Kidney epithelial cell (primary cell): ENCODE measurements around the gene EIPR1. TPM values are rescaled to one million over a fixed set of nuclear protein-coding genes. Genes with fewer than 3 reads are reported as not detected.

Source experiments
- DNase-seq: peaks from one replicate; pipeline ENCODE4 v3.0.0-alpha.2; 2010; ENCODE audit warnings: low read depth
- H3K27me3 ChIP-seq: 2 replicates; pipeline ENCODE4 v1.6.0; 2011; ENCODE audit warnings: low read length; ENCODE audit not compliant: control insufficient read depth, insufficient read depth
- H3K36me3 ChIP-seq: 2 replicates; pipeline ENCODE4 v1.5.1; 2011; ENCODE audit warnings: low read length; ENCODE audit not compliant: control insufficient read depth, insufficient read depth
- H3K4me3 ChIP-seq: 2 replicates; pipeline ENCODE4 v1.5.1; 2011; ENCODE audit warnings: low read depth, mild to moderate bottlenecking, control low read depth, low read length
- total RNA-seq: library from RNA; depleted of rRNA; stranded (reverse); fragments of >200 nt; gene quantifications from 2 replicates; pipeline ENCODE4 v1.2.3, GENCODE V29; 2015
- TF ChIP-seq, protein P1 (sequence below): IDR thresholded peaks from 2 replicates; pipeline ENCODE4 v1.5.1; 2011; ENCODE audit warnings: mild to moderate bottlenecking, moderate library complexity, low read length, control low read depth, inconsistent platforms; ENCODE audit not compliant: insufficient read depth, poor library complexity, severe bottlenecking

EIPR1 gene
- total RNA-seq, 1 donor from 2014 or later, result 67.2 TPM

DNA sequence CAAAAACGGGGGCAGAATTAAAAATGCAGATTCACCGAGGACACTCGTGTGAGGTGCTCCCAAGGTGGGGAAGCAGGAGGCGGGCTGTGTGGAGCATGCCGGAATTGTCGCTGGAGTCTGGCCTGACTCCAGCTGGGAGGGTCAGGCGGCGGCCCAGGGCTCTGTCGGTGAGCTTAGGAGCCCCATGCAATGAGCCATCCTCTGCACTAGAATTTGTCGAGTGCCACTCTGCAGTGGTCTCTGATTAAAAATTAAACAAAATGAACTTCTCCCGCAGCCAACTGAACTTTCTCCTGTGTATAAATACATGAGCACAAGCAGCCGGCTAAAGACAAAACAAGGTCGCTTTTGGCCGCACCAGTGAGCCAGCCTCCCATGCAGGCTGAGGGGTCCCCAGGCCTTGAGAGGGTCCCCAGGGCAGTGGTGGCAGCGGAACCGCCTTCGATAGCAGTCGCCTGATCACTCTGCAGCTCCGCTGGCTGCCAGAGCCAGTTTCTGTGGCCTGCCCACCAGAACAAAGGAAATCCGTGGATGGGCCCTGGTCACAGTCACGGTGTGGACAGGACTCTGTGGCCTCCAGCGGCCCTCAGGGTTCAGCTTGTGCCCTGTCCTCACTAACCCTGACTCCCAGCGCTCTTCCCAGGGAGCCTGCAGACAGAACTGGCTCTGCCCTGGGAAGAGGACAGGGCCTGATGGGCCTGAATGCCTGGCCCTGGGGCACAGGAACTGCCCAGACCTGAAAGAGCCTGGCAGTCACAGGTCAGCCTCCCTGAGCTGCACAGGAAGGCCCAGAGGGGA is 201.3 kb downstream of the EIPR1 start:
- DNase-seq, result no peak
- Histone ChIP-seq H3K27me3 (no peaks in the 10 kb centered on the region), H3K36me3 (peaks cover 1% of the 10 kb centered on the region), H3K4me3 (no peak overlapping the region)
- TF ChIP-seq, protein P1, sequence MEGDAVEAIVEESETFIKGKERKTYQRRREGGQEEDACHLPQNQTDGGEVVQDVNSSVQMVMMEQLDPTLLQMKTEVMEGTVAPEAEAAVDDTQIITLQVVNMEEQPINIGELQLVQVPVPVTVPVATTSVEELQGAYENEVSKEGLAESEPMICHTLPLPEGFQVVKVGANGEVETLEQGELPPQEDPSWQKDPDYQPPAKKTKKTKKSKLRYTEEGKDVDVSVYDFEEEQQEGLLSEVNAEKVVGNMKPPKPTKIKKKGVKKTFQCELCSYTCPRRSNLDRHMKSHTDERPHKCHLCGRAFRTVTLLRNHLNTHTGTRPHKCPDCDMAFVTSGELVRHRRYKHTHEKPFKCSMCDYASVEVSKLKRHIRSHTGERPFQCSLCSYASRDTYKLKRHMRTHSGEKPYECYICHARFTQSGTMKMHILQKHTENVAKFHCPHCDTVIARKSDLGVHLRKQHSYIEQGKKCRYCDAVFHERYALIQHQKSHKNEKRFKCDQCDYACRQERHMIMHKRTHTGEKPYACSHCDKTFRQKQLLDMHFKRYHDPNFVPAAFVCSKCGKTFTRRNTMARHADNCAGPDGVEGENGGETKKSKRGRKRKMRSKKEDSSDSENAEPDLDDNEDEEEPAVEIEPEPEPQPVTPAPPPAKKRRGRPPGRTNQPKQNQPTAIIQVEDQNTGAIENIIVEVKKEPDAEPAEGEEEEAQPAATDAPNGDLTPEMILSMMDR, result no peak

DNA sequence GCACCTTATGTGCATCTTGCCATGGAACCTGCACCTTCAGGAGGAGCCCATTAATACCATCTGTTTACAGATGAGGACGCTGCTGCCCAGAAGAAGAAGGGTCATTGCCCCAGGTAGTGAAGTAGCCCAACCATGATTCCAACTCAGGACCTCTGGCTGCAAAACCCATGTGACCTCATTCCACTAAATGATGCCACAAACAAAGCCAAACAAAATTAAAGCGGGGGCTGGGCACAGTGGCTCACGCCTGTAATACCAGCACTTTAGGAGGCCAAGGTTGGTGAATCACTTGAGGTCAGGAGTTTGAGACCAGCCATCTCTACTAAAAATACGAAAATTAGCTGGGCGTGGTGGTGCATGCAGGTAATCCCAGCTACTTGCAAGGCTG is 202.1 kb downstream of the EIPR1 start:
- peaks cover 1% of the 10 kb centered on the region for H3K36me3 ChIP-seq
- no peaks in the 10 kb centered on the region for H3K27me3 ChIP-seq
- no peak overlapping the region for H3K4me3 ChIP-seq
- no peak for DNase-seq
- TF ChIP-seq, protein P1, result no peak

DNA sequence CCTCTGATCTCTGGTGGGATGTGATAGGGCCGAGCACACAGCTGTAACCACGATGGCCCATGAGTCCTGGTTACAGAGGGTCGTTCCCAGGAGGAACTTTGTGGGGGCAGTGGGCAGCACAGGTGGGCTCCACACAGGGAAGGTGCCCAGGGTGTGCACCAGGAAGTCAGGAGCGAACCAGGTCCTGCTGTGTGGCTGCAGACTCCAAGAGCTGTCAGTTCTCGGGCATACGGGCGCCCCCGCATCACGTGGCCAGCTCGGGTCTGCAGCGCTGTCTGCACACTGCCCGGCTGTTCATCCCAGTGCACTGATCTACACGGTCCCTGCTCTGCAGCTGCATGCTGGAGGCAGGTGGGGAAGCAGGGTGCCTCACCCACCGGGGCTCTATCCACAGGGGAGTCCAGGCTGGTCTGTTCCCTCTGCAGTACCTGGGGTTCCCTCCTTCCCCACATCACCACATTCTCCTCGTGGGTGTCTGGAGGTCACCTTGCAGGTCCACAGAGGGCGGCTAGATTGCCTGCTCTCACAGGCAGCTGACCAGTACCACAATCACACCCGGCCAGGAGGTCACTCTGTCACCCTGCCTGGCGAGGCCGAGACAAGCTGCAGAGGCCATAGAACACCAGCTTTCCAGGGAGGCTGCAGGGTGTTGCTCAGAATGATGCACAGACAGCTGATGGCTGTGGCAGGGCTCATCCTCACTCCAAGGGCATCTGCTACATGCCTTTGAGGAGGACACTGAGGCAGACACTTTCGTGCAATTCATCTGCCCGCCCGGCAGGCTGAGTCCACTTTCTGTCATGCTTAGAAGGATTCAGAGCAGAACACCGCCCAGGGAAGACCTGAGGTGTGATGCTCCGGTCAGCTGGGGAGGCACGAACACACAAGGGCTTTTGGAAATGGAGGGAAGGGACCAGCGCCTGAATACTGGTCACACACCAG is 202.7 kb downstream of the EIPR1 start:
- DNase-seq, result no peak
- Histone ChIP-seq H3K4me3 (no peak overlapping the region), H3K36me3 (peaks cover 1% of the 10 kb centered on the region), H3K27me3 (no peaks in the 10 kb centered on the region)
- TF ChIP-seq, protein P1, result no peak

DNA sequence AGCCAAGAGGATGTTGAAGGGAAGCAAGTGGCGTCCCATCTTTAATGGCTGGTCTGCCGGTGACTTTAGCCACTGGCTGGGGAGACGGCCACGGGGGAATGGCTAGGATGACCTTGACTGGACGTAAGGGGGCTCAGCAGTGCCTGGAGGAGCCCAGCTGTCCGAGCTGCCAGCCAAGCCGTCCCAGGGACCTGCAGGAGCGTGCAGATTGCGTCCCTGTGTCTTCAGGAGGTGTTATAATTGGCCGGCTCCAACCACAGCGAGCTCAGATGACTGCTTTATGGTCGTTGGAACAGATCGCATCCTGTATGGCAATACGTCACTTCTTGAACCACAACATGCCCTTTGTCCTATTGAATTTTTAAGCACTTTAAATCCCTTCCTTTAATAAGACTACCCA is 204.6 kb downstream of the EIPR1 start:
- TF ChIP-seq, protein P1, result no peak
- Histone ChIP-seq H3K36me3 (peaks cover 1% of the 10 kb centered on the region), H3K27me3 (no peaks in the 10 kb centered on the region), H3K4me3 (no peak overlapping the region)
- DNase-seq, result no peak

DNA sequence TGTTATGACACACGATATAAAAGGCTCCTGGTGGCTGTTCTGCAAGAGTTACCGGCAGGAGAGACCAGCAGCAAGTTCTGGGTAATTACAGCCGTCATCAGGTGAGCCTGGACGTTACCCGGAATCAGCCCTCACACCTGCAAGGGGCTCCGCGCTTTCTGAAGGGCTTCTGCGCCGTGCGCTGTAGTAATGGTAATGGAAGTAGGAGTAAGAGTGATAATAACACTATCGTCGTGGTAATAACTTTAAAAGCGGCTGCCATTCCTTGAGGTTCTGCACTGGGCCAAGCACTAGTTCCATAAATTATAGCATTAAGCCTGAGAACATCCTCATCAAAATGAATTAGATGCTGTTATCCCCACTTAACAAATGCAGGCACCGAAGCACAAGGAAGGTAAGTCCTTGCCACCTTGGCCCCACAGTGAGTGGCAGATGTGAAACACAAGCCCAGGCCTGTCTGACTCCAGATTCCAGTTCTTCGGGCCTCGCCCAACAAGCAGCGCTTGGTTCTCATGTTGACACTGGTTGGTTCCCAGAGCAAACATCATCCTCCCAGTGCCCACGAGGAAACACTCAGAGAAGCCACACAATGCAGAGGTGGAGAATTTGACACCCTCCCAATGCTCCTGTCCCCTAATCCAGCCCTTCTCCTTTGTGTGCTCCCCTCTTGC is 205.2 kb downstream of the EIPR1 start:
- Histone ChIP-seq H3K4me3 (no peak overlapping the region), H3K27me3 (no peaks in the 10 kb centered on the region), H3K36me3 (peaks cover 1% of the 10 kb centered on the region)
- TF ChIP-seq, protein P1, result no peak
- no peak for DNase-seq
